ENCODE results near the gene SUPT6H.

Gene SUPT6H

GRCh38 chr17:28751600-28752366, 89.8 kb downstream of the SUPT6H start:
- DNase-seq = no peak
